G401 (cell line): ENCODE measurements around the gene KCNAB2. TPM values are rescaled to one million over a fixed set of nuclear protein-coding genes. Genes with fewer than 3 reads are reported as not detected.

ENCODE experiments used
- DNase-seq: peaks from one replicate; pipeline ENCODE4 v3.0.0-alpha.2; 2015; ENCODE audit warnings: low spot score
- in situ Hi-C: cut with HindIII; loops from 2 replicates; pipeline ENCODE4 v1.10.0; 2016; ENCODE audit warnings: low sequenced_read_pairs, mixed read lengths
- total RNA-seq: library from RNA; depleted of rRNA; stranded (reverse); fragments of >200 nt; shearing (Covaris generic); gene quantifications from 2 replicates; pipeline ENCODE4 v1.2.3, GENCODE V29; 2014

Gene KCNAB2
- total RNA-seq, 1 experiment from 2014 or later: 0.71 TPM

DNA sequence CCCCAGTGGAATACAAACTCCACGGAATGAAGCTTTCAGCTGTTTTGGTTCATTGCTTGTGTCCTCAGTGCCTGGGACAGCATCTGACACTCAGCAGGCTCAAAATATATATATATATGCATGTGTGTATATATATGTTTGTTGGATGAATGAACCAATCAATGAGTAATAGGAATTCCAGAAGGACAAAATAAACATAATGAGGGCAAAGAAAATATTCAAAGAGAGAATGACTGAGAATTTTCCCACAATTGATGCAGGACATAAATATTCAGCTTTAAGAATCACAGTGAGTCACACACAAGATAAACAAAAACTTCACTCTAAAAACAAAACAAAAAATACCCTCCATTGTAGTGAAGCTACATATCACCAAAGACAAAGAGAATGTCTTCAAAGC is 70.4 kb downstream of the KCNAB2 start:
- DNase-seq: no peak
- in situ Hi-C loops: no loop called here

GRCh38 chr1:6117064-6117463 is 71.4 kb downstream of the KCNAB2 start:
- in situ Hi-C loops: no loop called here
- no peak for DNase-seq

GRCh38 chr1:6117624-6118023 is 71.9 kb downstream of the KCNAB2 start:
- DNase-seq: no peak
- in situ Hi-C loops: no loop called here

GRCh38 chr1:6118415-6118814 is 72.7 kb downstream of the KCNAB2 start:
- no peak for DNase-seq
- in situ Hi-C loops: no loop called here

GRCh38 chr1:6121021-6121421 is 75.3 kb downstream of the KCNAB2 start:
- in situ Hi-C loops: no loop called here
- DNase-seq: no peak

- in situ Hi-C loops: no loop called here
These were observed 76.1 kb downstream of the KCNAB2 start for GRCh38 chr1:6121651-6122370.

GRCh38 chr1:6123083-6123482 is 77.4 kb downstream of the KCNAB2 start:
- in situ Hi-C loops: no loop called here
- no peak for DNase-seq

More at GRCh38 chr1:6121651-6122370, 76.1 kb downstream of the KCNAB2 start:
- DNase-seq: no peak

DNA sequence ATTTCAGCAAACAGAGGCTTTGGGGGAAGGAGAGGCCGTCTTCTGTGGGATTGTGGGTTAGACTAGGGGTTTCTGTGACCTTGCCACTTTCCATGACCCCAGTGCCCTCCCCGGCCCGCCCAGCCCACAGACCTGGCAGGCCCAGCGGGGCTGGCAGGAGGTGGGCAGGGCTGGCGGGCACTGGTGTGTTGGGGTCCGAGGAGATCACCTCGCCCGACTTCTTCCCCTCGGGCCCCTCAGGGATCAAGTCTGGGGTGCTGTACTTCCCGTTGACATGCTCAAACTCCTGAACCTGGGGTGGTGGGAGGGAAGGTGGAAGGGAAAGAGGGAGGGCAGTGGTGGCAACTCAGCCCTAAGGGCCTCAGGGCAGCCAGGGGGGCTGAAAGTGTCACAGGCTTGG is 78.1 kb downstream of the KCNAB2 start:
- in situ Hi-C loops: no loop called here

DNA sequence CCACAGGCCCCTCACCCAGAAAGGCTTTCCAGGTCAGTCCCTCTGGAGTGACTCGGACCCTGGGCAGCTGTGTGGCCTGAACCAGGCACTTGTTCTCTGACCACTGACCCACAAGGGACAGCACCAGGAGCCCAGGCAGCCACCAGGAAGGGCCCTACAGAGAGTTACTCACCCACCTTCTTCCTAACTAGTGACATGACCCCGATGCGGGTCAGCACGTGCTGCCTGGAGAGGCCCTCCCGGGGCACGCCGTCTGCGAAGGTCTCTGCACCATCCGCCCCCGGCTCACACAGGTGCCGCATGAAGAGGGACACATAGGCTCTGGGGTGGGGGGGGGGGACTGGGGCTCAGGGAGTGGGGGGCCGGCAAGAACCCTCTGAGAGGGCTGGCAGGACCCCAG is 78.7 kb downstream of the KCNAB2 start:
- no peak for DNase-seq
- in situ Hi-C loops: no loop called here

More for the DNA sequence above, 78.1 kb downstream of the KCNAB2 start:
- no peak for DNase-seq

DNA sequence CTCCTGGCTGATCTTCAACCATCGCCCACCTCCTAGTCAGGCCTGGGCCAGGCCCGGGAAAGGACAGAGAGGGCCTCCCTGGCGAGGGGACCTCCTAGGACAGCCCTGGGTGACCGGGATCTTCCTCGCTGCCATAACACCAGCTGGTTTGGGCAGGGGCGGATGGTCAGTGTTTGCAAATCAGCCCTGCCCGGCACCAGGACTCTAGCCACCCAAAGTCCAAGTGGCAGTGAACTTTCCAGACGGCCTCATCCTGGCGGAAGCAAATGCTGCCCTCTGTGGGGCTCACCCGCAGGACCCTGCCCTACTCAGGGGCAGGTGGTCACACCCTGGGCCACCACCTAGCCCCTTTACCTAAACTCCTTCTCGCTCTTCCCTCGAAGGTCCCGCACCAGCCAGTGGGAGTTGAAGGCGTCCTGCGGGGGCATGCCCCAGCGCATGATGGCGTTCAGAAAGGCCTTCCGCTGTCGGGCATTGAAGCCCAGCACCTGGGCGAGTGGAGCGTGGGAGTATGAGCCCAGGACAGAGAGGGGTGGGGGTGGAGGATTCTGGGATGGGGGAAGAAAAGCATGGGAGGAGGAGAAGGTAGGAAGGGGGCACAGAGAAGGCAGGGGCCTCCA is 79.2 kb downstream of the KCNAB2 start:
- in situ Hi-C loops: no loop called here

GRCh38 chr1:6125366-6125765 is 79.7 kb downstream of the KCNAB2 start:
- no peak for DNase-seq
- in situ Hi-C loops: no loop called here

More for the DNA sequence above, 79.2 kb downstream of the KCNAB2 start:
- no peak for DNase-seq

GRCh38 chr1:6126028-6126427 is 80.3 kb downstream of the KCNAB2 start:
- no peak for DNase-seq
- in situ Hi-C loops: no loop called here

DNA sequence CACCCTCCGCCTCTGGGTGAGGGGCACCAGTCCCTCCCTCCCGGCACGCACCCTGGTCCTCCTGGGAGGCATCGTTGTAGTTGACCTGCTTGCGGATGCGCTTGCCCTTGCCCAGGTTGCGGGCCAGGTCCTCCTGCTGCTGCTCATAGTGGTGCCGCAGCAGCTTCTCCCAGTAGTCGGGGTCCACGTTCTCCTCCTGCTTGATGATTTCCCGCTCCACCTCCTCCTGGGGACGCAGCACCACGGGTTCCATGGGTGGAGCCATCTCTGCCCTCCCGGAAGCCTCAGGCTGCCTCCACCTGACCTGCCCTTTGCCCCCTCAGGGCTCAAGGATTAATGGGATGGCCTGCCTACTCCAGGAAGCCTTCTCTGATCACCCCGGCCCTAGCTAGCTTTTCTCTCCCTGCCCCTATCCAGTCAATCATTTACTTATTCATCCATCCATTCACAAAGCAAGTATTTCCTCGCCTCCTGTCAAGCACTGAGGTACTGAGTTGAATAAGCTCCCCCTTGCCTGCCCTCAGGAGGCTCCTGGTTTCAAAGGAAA is 80.9 kb downstream of the KCNAB2 start:
- DNase-seq: no peak
- in situ Hi-C loops: no loop called here

DNA sequence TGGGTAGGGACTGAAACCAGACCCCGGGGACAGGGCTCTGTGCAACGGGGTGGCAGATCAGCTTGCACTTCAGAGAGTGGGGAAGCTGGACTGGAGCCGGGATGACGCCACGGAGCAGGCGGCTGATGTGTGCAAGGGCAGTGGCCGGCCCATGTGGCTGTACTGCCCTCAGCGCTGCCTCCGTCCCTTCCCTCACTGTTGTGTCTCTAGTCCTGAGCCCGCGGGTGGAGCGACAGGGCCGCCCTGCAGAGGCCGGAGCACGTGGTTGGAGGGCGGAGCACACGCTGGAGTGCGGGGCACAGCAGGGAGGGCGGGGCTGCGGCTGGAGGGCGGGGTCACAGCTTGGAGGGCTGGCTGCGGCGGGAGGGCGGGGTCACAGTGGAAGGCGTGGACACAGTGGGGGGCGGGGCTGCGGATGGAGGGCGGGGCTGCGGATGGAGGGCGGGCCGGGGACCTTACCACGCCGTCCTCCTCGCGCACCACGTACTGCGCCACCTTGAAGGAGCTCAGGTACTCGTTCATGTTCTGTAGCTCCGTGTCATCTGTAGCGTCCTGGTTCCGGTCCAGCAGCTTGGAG is 82.0 kb downstream of the KCNAB2 start:
- in situ Hi-C loops: no loop called here
- peak; percentile 38 for DNase-seq

GRCh38 chr1:6128276-6129081 is 82.8 kb downstream of the KCNAB2 start:
- in situ Hi-C loops: no loop called here
- no peak for DNase-seq

DNA sequence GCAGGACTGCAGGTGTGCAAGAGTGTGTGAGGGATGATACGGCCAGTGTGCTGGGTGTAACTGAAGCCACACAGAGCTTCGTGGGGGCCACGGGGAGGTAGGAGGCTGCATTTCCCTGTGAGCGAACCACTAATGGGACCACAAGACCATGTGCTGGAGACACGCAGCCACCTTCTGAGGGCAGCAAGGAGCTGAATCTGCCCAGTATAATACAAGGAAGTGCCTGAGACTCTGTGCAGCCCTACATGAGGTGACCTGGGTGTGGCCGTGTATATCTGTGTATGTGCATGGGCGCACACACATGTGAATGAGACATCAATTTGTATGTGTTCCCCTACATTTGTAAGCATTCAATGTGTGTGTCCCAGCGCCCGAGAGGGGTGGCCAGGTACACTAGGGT is 83.6 kb downstream of the KCNAB2 start:
- in situ Hi-C loops: no loop called here
- no peak for DNase-seq

- in situ Hi-C loops: no loop called here
- no peak for DNase-seq
These were observed 84.3 kb downstream of the KCNAB2 start for GRCh38 chr1:6130036-6130435.

GRCh38 chr1:6130596-6130995 is 84.9 kb downstream of the KCNAB2 start:
- no peak for DNase-seq
- in situ Hi-C loops: no loop called here

DNA sequence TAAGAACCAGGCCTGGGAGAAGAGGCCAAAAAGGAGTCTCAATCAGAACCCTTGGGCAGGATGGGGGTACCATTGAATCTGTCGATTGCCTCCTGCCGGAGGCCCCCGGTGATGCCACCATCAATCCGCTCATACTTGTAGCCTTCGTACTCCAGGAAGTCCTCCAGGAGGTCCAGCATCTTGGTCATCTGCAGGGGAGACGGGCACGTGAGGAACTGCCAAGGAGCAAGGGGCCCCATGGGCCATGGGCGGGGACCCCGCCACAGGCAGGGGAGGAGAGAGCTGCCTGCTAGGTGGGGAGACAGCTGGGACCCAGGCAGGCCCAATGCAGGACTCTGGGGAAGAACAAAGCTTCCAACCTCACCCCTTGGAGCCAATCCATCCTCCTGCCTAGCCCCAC is 85.9 kb downstream of the KCNAB2 start:
- in situ Hi-C loops: no loop called here

More for the DNA sequence above, 85.9 kb downstream of the KCNAB2 start:
- DNase-seq: no peak
